Measurements from ENCODE around the gene BDH2.

BDH2 gene

GRCh38 chr4:103098756-103099440, 736 bp downstream of the BDH2 start:
- Histone ChIP-seq H3K4me1 (ENCODE audit: control insufficient read depth, insufficient read depth, low read length) (no peaks in the 10 kb centered on the region), H3K4me3 (ENCODE audit: low read depth, low read length) (peak overlapping the region; percentile 35), H3K27ac (ENCODE audit: extremely low read depth, low read depth, low read length) (no peak overlapping the region), H3K9me3 (ENCODE audit: control insufficient read depth, insufficient read depth, low read depth, low read length) (no peaks in the 10 kb centered on the region), H3K36me3 (ENCODE audit: control insufficient read depth in 2 of 2, insufficient read depth in 1 of 2, low read length in 2 of 2) (peaks cover 0 to 2% of the 10 kb centered on the region in 2 experiments; a peak in 1 of 3 replicates)
- POLR2A ChIA-PET, result no interaction called here
- no peak for TF ChIP-seq ZNF76 (tag by site-specific recombination; IDR thresholded peaks at IDR 0.05; ENCODE audit: borderline replicate concordance, low read depth)
- no peak for TF ChIP-seq ZFP3 (tag by site-specific recombination; IDR thresholded peaks at IDR 0.05; ENCODE audit: low read depth)
- no peak for TF ChIP-seq ZNF138 (tag by site-specific recombination; IDR thresholded peaks at IDR 0.05; ENCODE audit: borderline replicate concordance)
- TF ChIP-seq, protein P1, sequence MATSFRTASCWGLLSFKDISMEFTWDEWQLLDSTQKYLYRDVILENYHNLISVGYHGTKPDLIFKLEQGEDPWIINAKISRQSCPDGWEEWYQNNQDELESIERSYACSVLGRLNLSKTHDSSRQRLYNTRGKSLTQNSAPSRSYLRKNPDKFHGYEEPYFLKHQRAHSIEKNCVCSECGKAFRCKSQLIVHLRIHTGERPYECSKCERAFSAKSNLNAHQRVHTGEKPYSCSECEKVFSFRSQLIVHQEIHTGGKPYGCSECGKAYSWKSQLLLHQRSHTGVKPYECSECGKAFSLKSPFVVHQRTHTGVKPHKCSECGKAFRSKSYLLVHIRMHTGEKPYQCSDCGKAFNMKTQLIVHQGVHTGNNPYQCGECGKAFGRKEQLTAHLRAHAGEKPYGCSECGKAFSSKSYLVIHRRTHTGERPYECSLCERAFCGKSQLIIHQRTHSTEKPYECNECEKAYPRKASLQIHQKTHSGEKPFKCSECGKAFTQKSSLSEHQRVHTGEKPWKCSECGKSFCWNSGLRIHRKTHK (tag by site-specific recombination; IDR thresholded peaks at IDR 0.05), result no peak
- TF ChIP-seq SP7 (tag by site-specific recombination; IDR thresholded peaks at IDR 0.05), result no peak
- TF ChIP-seq, protein P2, sequence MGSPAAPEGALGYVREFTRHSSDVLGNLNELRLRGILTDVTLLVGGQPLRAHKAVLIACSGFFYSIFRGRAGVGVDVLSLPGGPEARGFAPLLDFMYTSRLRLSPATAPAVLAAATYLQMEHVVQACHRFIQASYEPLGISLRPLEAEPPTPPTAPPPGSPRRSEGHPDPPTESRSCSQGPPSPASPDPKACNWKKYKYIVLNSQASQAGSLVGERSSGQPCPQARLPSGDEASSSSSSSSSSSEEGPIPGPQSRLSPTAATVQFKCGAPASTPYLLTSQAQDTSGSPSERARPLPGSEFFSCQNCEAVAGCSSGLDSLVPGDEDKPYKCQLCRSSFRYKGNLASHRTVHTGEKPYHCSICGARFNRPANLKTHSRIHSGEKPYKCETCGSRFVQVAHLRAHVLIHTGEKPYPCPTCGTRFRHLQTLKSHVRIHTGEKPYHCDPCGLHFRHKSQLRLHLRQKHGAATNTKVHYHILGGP (tag by site-specific recombination; IDR thresholded peaks at IDR 0.05), result no peak
- no peak for TF ChIP-seq ZNF404 (tag by site-specific recombination; IDR thresholded peaks at IDR 0.05)
- no peak for TF ChIP-seq ZNF571 (tag by site-specific recombination; IDR thresholded peaks at IDR 0.05)
- TF ChIP-seq ZNF23 (tag by site-specific recombination; IDR thresholded peaks at IDR 0.05; ENCODE audit: borderline replicate concordance), result no peak
- no peak for TF ChIP-seq ZEB2 (tag by site-specific recombination; IDR thresholded peaks at IDR 0.05)
- no peak for TF ChIP-seq ZNF394 (tag by site-specific recombination; IDR thresholded peaks at IDR 0.05; ENCODE audit: borderline replicate concordance)
- no peak for TF ChIP-seq BCL11B (tag by site-specific recombination; IDR thresholded peaks at IDR 0.05; ENCODE audit: low read depth)
- no peak for TF ChIP-seq ZNF426 (tag by site-specific recombination; IDR thresholded peaks at IDR 0.05)
- no peak for TF ChIP-seq ZNF777 (tag by site-specific recombination; IDR thresholded peaks at IDR 0.05; ENCODE audit: borderline replicate concordance)
- no peak for TF ChIP-seq ZNF433 (tag by site-specific recombination; IDR thresholded peaks at IDR 0.05; ENCODE audit: low read depth)
- CTCF ChIA-PET, result interaction anchor here (0.6 to 4.4 kb wide), 12 partner anchors 7 to 687 kb away, joined by 3 to 13 read pairs (median 3); no protein-coding TSS in a partner anchor

GRCh38 chr4:103098341-103098740, 1.3 kb downstream of the BDH2 start:
- H3K27ac ChIP-seq (ENCODE audit: extremely low read depth, low read depth, low read length), result no peak overlapping the region
- ChIA-PET POLR2A (no interaction called here), CTCF (interaction anchor here (0.9 to 4.4 kb wide), 3 partner anchors 11 to 477 kb away, joined by 3 to 13 read pairs (median 3); no protein-coding TSS in a partner anchor)
- H3K4me1 ChIP-seq (ENCODE audit: control insufficient read depth, insufficient read depth, low read length), result no peaks in the 10 kb centered on the region
- H3K9me3 ChIP-seq (ENCODE audit: control insufficient read depth, insufficient read depth, low read depth, low read length), result no peaks in the 10 kb centered on the region
- H3K36me3 ChIP-seq (ENCODE audit: control insufficient read depth in 2 of 2, insufficient read depth in 1 of 2, low read length in 2 of 2), result peaks cover 0 to 4% of the 10 kb centered on the region in 2 experiments; a peak in 1 of 3 replicates
- H3K4me3 ChIP-seq (ENCODE audit: low read depth, low read length), result no peak overlapping the region
- TF ChIP-seq ZNF324 (tag by site-specific recombination; IDR thresholded peaks at IDR 0.05) (no peak), ZNF248 (tag by site-specific recombination; IDR thresholded peaks at IDR 0.05) (no peak), ZNF426 (tag by site-specific recombination; IDR thresholded peaks at IDR 0.05) (no peak), ZNF843 (tag by site-specific recombination; IDR thresholded peaks at IDR 0.05) (no peak), ZNF530 (tag by site-specific recombination; IDR thresholded peaks at IDR 0.05; ENCODE audit: low read depth) (no peak), ZBTB48 (tag by site-specific recombination; IDR thresholded peaks at IDR 0.05) (no peak), ZNF19 (tag by site-specific recombination; IDR thresholded peaks at IDR 0.05; ENCODE audit: low read depth) (no peak), SP3 (tag by site-specific recombination; IDR thresholded peaks at IDR 0.05) (no peak), KLF7 (tag by site-specific recombination; IDR thresholded peaks at IDR 0.05; ENCODE audit: borderline replicate concordance) (no peak), ZNF621 (tag by site-specific recombination; IDR thresholded peaks at IDR 0.05) (no peak), ZNF211 (tag by site-specific recombination; IDR thresholded peaks at IDR 0.05; ENCODE audit: low read depth) (no peak)
- TF ChIP-seq, protein P3, sequence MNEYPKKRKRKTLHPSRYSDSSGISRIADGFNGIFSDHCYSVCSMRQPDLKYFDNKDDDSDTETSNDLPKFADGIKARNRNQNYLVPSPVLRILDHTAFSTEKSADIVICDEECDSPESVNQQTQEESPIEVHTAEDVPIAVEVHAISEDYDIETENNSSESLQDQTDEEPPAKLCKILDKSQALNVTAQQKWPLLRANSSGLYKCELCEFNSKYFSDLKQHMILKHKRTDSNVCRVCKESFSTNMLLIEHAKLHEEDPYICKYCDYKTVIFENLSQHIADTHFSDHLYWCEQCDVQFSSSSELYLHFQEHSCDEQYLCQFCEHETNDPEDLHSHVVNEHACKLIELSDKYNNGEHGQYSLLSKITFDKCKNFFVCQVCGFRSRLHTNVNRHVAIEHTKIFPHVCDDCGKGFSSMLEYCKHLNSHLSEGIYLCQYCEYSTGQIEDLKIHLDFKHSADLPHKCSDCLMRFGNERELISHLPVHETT (tag by site-specific recombination; IDR thresholded peaks at IDR 0.05), result no peak
- TF ChIP-seq, protein P4, sequence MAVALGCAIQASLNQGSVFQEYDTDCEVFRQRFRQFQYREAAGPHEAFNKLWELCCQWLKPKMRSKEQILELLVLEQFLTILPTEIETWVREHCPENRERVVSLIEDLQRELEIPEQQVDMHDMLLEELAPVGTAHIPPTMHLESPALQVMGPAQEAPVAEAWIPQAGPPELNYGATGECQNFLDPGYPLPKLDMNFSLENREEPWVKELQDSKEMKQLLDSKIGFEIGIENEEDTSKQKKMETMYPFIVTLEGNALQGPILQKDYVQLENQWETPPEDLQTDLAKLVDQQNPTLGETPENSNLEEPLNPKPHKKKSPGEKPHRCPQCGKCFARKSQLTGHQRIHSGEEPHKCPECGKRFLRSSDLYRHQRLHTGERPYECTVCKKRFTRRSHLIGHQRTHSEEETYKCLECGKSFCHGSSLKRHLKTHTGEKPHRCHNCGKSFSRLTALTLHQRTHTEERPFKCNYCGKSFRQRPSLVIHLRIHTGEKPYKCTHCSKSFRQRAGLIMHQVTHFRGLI (tag by site-specific recombination; IDR thresholded peaks at IDR 0.05), result no peak
